ENCODE measurements around the gene NELL1. TPM values are rescaled to one million over a fixed set of nuclear protein-coding genes. Genes with fewer than 3 reads are reported as not detected.

NELL1 gene
- total and polyA plus RNA-seq, 2 experiments from 2014 or later = 8.9 to 20.1 TPM

DNA sequence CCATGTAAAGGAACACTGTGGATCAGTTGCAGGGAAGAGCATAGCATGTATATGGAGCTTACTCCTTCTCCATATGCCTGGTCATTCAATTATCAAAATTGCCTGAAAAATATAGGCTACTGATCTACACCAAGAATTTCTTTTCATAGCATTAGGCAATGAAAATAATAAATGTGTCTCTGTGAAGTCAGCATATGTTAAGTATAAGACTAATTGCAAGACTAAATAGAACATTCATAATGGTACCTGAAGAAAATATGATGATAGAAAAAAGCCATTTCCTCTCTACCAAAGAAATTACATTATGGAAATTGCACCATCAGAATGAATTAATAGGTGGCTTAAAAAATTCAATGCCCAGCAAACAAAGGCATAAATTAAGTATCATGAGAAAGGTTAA lies 584.7 kb downstream of the NELL1 start:
- Histone ChIP-seq H3K79me2 (no peaks in the 10 kb centered on the region), H3K27me3 (no peaks in the 10 kb centered on the region), H3K36me3 (replicated peaks; ENCODE audit: insufficient read depth, low read depth) (no peaks in the 10 kb centered on the region), H3K9me2 (replicated peaks; ENCODE audit: insufficient read depth) (no peaks in the 10 kb centered on the region), H3K4me1 (ENCODE audit: insufficient read depth) (no peaks in the 10 kb centered on the region), H3K27ac (no peak overlapping the region), H3K4me2 (no peak overlapping the region), H3K4me3 (no peak overlapping the region), H2AFZ (no peak overlapping the region), H3K9me3 (ENCODE audit: low read depth) (no peaks in the 10 kb centered on the region), H4K20me1 (ENCODE audit: insufficient read depth, poor library complexity, severe bottlenecking) (no peaks in the 10 kb centered on the region)
- no peak for TF ChIP-seq EZH2phosphoT487 (IDR thresholded peaks at IDR 0.05; ENCODE audit: low read depth, severe bottlenecking, unreplicated experiment)
- TF ChIP-seq EZH2 (IDR thresholded peaks at IDR 0.05; ENCODE audit: borderline replicate concordance) = no peak
- TF ChIP-seq, protein P1, sequence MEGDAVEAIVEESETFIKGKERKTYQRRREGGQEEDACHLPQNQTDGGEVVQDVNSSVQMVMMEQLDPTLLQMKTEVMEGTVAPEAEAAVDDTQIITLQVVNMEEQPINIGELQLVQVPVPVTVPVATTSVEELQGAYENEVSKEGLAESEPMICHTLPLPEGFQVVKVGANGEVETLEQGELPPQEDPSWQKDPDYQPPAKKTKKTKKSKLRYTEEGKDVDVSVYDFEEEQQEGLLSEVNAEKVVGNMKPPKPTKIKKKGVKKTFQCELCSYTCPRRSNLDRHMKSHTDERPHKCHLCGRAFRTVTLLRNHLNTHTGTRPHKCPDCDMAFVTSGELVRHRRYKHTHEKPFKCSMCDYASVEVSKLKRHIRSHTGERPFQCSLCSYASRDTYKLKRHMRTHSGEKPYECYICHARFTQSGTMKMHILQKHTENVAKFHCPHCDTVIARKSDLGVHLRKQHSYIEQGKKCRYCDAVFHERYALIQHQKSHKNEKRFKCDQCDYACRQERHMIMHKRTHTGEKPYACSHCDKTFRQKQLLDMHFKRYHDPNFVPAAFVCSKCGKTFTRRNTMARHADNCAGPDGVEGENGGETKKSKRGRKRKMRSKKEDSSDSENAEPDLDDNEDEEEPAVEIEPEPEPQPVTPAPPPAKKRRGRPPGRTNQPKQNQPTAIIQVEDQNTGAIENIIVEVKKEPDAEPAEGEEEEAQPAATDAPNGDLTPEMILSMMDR (IDR thresholded peaks at IDR 0.05; ENCODE audit: poor library complexity) = no peak
- no peak for DNase-seq (ENCODE audit: low spot score)

DNA sequence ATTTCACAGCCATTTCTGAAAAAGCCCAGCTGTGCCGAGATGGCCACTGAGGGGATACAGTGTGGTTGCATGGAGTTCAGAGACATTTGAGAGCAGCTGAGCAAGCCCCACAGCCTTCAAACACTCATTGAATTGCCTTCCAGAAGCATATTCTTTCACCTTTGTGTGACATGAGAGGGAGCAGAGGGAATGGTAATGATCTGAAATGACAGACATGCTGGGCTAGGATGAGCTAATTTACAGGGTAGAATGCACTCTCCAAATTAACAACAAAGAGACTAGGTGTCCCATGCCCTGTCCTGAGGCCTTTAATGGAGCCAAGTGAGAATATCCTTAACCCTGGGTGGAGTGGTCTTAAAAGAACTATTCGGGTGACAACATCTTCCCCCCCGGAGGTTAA lies 585.4 kb downstream of the NELL1 start:
- no peaks in the 10 kb centered on the region for H3K36me3 ChIP-seq (replicated peaks; ENCODE audit: insufficient read depth, low read depth)
- no peaks in the 10 kb centered on the region for H3K9me2 ChIP-seq (replicated peaks; ENCODE audit: insufficient read depth)
- H2AFZ ChIP-seq = no peak overlapping the region
- H3K27ac ChIP-seq = no peak overlapping the region
- H3K79me2 ChIP-seq = no peaks in the 10 kb centered on the region
- no peaks in the 10 kb centered on the region for H3K27me3 ChIP-seq
- DNase-seq (ENCODE audit: low spot score) = no peak
- no peaks in the 10 kb centered on the region for H4K20me1 ChIP-seq (ENCODE audit: insufficient read depth, poor library complexity, severe bottlenecking)
- no peak for TF ChIP-seq EZH2phosphoT487 (IDR thresholded peaks at IDR 0.05; ENCODE audit: low read depth, severe bottlenecking, unreplicated experiment)
- TF ChIP-seq, protein P1 (IDR thresholded peaks at IDR 0.05; ENCODE audit: poor library complexity) = no peak
- no peak for TF ChIP-seq EZH2 (IDR thresholded peaks at IDR 0.05; ENCODE audit: borderline replicate concordance)
- no peaks in the 10 kb centered on the region for H3K4me1 ChIP-seq (ENCODE audit: insufficient read depth)
- H3K4me2 ChIP-seq = no peak overlapping the region
- no peak overlapping the region for H3K4me3 ChIP-seq
- WGBS (ENCODE audit: low lambda C conversion rate, missing lambda C conversion rate) = 75% methylated on average over 3 of the region's 3 CpGs
- no peaks in the 10 kb centered on the region for H3K9me3 ChIP-seq (ENCODE audit: low read depth)

- Histone ChIP-seq H3K79me2 (no peaks in the 10 kb centered on the region), H3K9me2 (replicated peaks; ENCODE audit: insufficient read depth) (no peaks in the 10 kb centered on the region), H3K4me3 (no peak overlapping the region), H3K27ac (no peak overlapping the region), H3K4me2 (no peak overlapping the region), H3K9me3 (ENCODE audit: low read depth) (no peaks in the 10 kb centered on the region), H2AFZ (no peak overlapping the region), H3K36me3 (replicated peaks; ENCODE audit: insufficient read depth, low read depth) (no peaks in the 10 kb centered on the region), H3K4me1 (ENCODE audit: insufficient read depth) (no peaks in the 10 kb centered on the region), H3K27me3 (no peaks in the 10 kb centered on the region), H4K20me1 (ENCODE audit: insufficient read depth, poor library complexity, severe bottlenecking) (no peaks in the 10 kb centered on the region)
- no peak for DNase-seq (ENCODE audit: low spot score)
- TF ChIP-seq EZH2 (IDR thresholded peaks at IDR 0.05; ENCODE audit: borderline replicate concordance) = no peak
Observed at GRCh38 chr11:21257461-21257860, 588.1 kb downstream of the NELL1 start.

GRCh38 chr11:21258414-21258813 lies 589.0 kb downstream of the NELL1 start:
- H4K20me1 ChIP-seq (ENCODE audit: insufficient read depth, poor library complexity, severe bottlenecking) = no peaks in the 10 kb centered on the region
- H3K27me3 ChIP-seq = no peaks in the 10 kb centered on the region
- no peaks in the 10 kb centered on the region for H3K4me1 ChIP-seq (ENCODE audit: insufficient read depth)
- WGBS (ENCODE audit: low lambda C conversion rate, missing lambda C conversion rate) = 75% methylated on average over 2 of the region's 2 CpGs
- no peaks in the 10 kb centered on the region for H3K9me2 ChIP-seq (replicated peaks; ENCODE audit: insufficient read depth)
- no peaks in the 10 kb centered on the region for H3K36me3 ChIP-seq (replicated peaks; ENCODE audit: insufficient read depth, low read depth)
- H3K27ac ChIP-seq = no peak overlapping the region
- no peak for DNase-seq (ENCODE audit: low spot score)
- H3K79me2 ChIP-seq = no peaks in the 10 kb centered on the region
- no peaks in the 10 kb centered on the region for H3K9me3 ChIP-seq (ENCODE audit: low read depth)
- no peak overlapping the region for H3K4me2 ChIP-seq
- H2AFZ ChIP-seq = no peak overlapping the region
- TF ChIP-seq EZH2phosphoT487 (IDR thresholded peaks at IDR 0.05; ENCODE audit: low read depth, severe bottlenecking, unreplicated experiment) (no peak), EZH2 (IDR thresholded peaks at IDR 0.05; ENCODE audit: borderline replicate concordance) (no peak)
- TF ChIP-seq, protein P1 (IDR thresholded peaks at IDR 0.05; ENCODE audit: poor library complexity) = no peak
- H3K4me3 ChIP-seq = no peak overlapping the region

Data from hepatocyte (in vitro differentiated cells).